OCI-LY3 (cell line): ENCODE measurements around the gene NPTXR.
A peak's percentile ranks its signal among the peaks of the same experiment; 100 is the strongest.

Experiments used
- H2AFZ ChIP-seq: fragments of 200-600, 300-600 bp; shearing (Covaris generic); 2 replicates; pipeline ENCODE4 v1.6.0; 2014; ENCODE audit warnings: antibody characterized with exemption, low read depth, low read length
- H3K27ac ChIP-seq: fragments of 200-600, 300-600 bp; sonication (generic); 2 replicates; pipeline ENCODE4 v1.5.1; 2014; ENCODE audit warnings: mild to moderate bottlenecking, low read length, moderate library complexity, mixed read lengths
- H3K27me3 ChIP-seq: fragments of 200-600, 300-600 bp; sonication (generic); 2 replicates; pipeline ENCODE4 v1.6.1; 2014; ENCODE audit warnings: low read depth, low read length, mixed read lengths
- H3K36me3 ChIP-seq: fragments of 200-600, 300-600 bp; sonication (generic); replicated peaks from 2 replicates; pipeline ENCODE3; 2014; ENCODE audit warnings: low read depth, low read length, mixed read lengths
- H3K4me1 ChIP-seq: fragments of 300-600, 200-600 bp; sonication (generic); 2 replicates; pipeline ENCODE4 v1.6.1; 2014; ENCODE audit warnings: low read length, mixed read lengths
- H3K4me2 ChIP-seq: fragments of 200-600, 300-600 bp; sonication (generic); 2 replicates; pipeline ENCODE4 v1.6.1; 2014; ENCODE audit warnings: low read length, mixed read lengths
- H3K4me3 ChIP-seq: fragments of 300-600, 200-600 bp; sonication (generic); 2 replicates; pipeline ENCODE4 v1.5.1; 2014; ENCODE audit warnings: antibody characterized with exemption, mild to moderate bottlenecking, low read length, moderate library complexity
- H3K79me2 ChIP-seq: fragments of 300-600, 200-600 bp; shearing (Covaris generic); 2 replicates; pipeline ENCODE4 v1.6.1; 2014; ENCODE audit warnings: mild to moderate bottlenecking, low read length, mixed read lengths
- H3K9ac ChIP-seq: fragments of 300-600, 200-600 bp; shearing (Covaris generic); 2 replicates; pipeline ENCODE4 v1.6.0; 2014; ENCODE audit warnings: mild to moderate bottlenecking, low read length, moderate library complexity
- H3K9me3 ChIP-seq: fragments of 200-600, 300-600 bp; shearing (Covaris generic); 2 replicates; pipeline ENCODE4 v1.6.1; 2014; ENCODE audit warnings: low read length, mixed read lengths; ENCODE audit not compliant: insufficient read depth
- H4K20me1 ChIP-seq: fragments of 200-600, 300-600 bp; sonication (generic); 2 replicates; pipeline ENCODE4 v1.6.1; 2016; ENCODE audit warnings: low read length, mixed read lengths; ENCODE audit not compliant: insufficient read depth
- EZH2phosphoT487 ChIP-seq: fragments of 200-600 bp; shearing (Covaris generic); IDR thresholded peaks from 2 replicates; pipeline ENCODE4 v1.6.1; 2018; ENCODE audit warnings: antibody characterized with exemption, mixed run types, low read depth
- TF ChIP-seq, protein P1 (sequence below): fragments of 200-600, 300-600 bp; sonication (generic); IDR thresholded peaks from 2 replicates; pipeline ENCODE4 v1.5.1; 2014; ENCODE audit warnings: antibody characterized with exemption, low read length, low read depth

Gene NPTXR

DNA sequence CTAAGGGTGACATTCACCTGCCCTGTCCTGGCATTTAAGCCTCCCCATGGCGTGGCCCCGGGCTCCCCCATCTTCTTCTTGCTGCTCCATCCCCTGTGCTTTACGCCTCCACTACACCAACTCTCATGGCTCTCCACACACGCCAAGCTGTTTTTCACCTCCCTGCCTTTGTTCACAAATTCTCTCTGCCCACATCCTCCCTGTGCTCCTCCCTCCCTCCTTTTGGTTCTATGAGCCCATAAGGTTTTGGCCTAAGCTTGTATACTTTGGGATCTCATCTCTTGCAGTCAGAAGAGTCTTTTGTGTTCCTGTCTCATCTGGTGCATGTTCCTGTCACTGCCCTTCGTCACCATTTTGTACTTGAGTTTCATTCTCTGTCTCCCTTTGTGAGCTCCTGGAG is 45.3 kb downstream of the NPTXR start:
- no peak overlapping the region for H2AFZ ChIP-seq
- H3K4me2 ChIP-seq, result no peak overlapping the region
- no peak overlapping the region for H3K4me3 ChIP-seq
- no peaks in the 10 kb centered on the region for H3K36me3 ChIP-seq
- peaks cover 44% of the 10 kb centered on the region for H3K27me3 ChIP-seq
- H3K9ac ChIP-seq, result no peak overlapping the region
- H4K20me1 ChIP-seq, result no peaks in the 10 kb centered on the region
- H3K79me2 ChIP-seq, result 0 out of 2 replicates have a peak, but pooled peaks cover under 1% of the 10 kb centered on the region
- no peak overlapping the region for H3K27ac ChIP-seq
- TF ChIP-seq, protein P1, sequence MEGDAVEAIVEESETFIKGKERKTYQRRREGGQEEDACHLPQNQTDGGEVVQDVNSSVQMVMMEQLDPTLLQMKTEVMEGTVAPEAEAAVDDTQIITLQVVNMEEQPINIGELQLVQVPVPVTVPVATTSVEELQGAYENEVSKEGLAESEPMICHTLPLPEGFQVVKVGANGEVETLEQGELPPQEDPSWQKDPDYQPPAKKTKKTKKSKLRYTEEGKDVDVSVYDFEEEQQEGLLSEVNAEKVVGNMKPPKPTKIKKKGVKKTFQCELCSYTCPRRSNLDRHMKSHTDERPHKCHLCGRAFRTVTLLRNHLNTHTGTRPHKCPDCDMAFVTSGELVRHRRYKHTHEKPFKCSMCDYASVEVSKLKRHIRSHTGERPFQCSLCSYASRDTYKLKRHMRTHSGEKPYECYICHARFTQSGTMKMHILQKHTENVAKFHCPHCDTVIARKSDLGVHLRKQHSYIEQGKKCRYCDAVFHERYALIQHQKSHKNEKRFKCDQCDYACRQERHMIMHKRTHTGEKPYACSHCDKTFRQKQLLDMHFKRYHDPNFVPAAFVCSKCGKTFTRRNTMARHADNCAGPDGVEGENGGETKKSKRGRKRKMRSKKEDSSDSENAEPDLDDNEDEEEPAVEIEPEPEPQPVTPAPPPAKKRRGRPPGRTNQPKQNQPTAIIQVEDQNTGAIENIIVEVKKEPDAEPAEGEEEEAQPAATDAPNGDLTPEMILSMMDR, result no peak
- TF ChIP-seq EZH2phosphoT487, result no peak
- H3K9me3 ChIP-seq, result no peaks in the 10 kb centered on the region
- H3K4me1 ChIP-seq, result peaks cover 6% of the 10 kb centered on the region

DNA sequence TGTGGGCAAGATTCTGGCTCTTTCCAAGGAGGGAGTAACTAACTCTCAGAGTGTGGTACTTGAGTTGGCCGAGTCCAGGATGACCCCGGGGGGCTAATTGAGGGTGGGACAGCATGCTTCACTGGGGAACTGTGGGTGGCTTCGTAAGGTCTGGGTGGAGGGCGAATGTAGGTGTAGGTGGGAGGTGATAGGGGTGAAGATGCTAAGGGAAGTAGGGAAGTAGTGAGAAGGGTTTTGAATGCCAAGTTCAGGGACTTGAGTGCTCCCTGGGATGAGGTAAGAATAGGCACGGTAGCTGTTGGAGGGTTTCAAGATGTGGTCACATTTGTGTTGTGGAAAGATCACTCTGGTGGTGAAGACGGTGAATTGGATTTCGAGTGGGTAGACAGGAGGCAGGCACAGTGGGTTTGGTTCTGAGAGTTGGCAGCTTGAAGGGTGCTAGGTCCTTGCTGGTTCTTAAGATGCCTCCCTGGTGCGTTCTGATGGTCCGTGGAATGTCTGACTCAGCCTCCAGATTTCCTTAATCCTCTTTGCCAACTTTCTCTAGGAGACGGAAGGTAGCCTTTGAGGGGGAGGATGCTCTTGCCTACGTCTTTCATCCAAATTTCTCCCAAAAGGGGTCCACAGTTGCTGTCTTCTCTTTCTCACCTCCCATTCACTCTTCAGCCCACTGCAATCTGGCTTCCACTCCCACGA is 47.4 kb downstream of the NPTXR start:
- no peak overlapping the region for H3K9ac ChIP-seq
- peaks cover 44% of the 10 kb centered on the region for H3K27me3 ChIP-seq
- no peak for TF ChIP-seq EZH2phosphoT487
- TF ChIP-seq, protein P1, result no peak
- H2AFZ ChIP-seq, result no peak overlapping the region
- H3K36me3 ChIP-seq, result no peaks in the 10 kb centered on the region
- H3K4me2 ChIP-seq, result no peak overlapping the region
- H3K4me1 ChIP-seq, result peaks cover 12% of the 10 kb centered on the region
- no peak overlapping the region for H3K27ac ChIP-seq
- no peak overlapping the region for H3K4me3 ChIP-seq
- H3K9me3 ChIP-seq, result no peaks in the 10 kb centered on the region
- H3K79me2 ChIP-seq, result 0 out of 2 replicates have a peak, but pooled peaks cover 3% of the 10 kb centered on the region
- H4K20me1 ChIP-seq, result no peaks in the 10 kb centered on the region

DNA sequence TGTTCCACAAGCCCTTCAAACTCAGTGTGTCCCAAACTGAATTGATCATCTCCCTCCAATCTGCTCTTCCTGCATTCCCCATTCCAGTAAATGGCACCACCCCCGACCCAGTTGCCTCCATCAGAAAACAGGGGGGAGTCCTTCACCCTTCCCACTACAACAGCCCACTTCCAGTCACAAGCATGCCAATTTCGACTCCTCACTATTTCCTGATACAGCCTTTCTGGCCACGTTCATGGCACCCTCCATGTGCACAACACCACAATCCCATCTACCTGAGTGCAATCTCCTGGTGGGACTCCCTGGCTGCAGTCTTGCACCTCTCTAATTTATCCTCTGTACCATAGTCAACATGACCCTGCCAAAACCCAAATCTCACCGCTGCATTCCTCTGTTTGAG is 48.3 kb downstream of the NPTXR start:
- H3K79me2 ChIP-seq, result 0 out of 2 replicates have a peak, but pooled peaks cover 3% of the 10 kb centered on the region
- H3K27ac ChIP-seq, result no peak overlapping the region
- no peak overlapping the region for H3K4me2 ChIP-seq
- H3K4me3 ChIP-seq, result no peak overlapping the region
- H3K27me3 ChIP-seq, result peaks cover 41% of the 10 kb centered on the region
- H3K9me3 ChIP-seq, result no peaks in the 10 kb centered on the region
- TF ChIP-seq, protein P1, result no peak
- no peaks in the 10 kb centered on the region for H4K20me1 ChIP-seq
- no peaks in the 10 kb centered on the region for H3K36me3 ChIP-seq
- H3K4me1 ChIP-seq, result peaks cover 12% of the 10 kb centered on the region
- no peak overlapping the region for H2AFZ ChIP-seq
- H3K9ac ChIP-seq, result no peak overlapping the region

DNA sequence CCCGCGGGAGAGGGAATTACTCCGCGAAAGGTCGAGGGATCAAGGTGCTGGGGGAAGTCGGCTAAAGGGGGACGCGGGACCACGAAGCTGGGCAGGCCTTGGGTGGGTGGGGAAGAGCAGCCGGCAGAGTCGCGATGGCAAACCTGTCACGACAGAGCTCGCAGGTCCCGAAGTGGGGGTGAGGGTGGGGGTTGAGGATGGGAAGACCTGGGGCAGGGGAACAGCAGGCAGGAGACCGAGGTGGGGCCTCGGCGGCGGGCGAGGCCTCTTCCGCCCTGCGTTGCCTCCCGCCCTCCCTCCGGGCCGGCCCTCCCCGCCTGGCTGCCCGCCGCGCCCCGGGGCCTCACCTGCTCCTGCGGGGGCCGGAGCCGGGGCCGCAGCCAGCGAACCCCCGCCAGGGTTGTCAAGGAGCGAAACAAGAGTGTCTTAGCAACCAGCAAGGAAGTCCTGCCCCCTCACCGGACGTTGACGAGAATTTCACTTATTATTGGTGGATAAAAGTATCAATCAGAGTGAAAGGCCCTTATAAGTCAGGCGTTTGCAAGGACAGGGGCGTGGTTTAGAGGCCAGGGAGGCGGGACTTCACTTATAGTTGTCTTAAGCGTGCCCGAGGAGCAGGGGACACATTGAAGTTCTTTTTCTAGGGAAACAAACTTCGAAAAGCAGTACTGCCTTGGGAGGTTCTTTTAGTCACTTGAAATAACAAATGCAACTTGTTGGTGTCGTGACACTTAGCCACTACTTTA is 49.9 kb downstream of the NPTXR start, which contains the start of gene DNAL4:
DNAL4 (minus strand) TSS at position 423 of the 746 bp plus-strand sequence. CDS start 11,412 bp downstream, outside the sequence.
- H3K9ac ChIP-seq, result peak within 1 kb of the TSS; percentile 42
- H3K4me3 ChIP-seq, result peak within 1 kb of the TSS; percentile 86
- peak within 1 kb of the TSS; percentile 62 for H3K4me2 ChIP-seq
- no peaks in the 10 kb centered on the region for H3K9me3 ChIP-seq
- peaks cover 12% of the 10 kb centered on the region for H3K4me1 ChIP-seq
- peaks cover 25% of the 10 kb centered on the region for H3K27me3 ChIP-seq
- H3K36me3 ChIP-seq, result no peaks in the 10 kb centered on the region
- TF ChIP-seq, protein P1, result no peak
- no peak for TF ChIP-seq EZH2phosphoT487
- 0 out of 2 replicates have a peak, but pooled peaks cover 3% of the 10 kb centered on the region for H3K79me2 ChIP-seq
- H2AFZ ChIP-seq, result peak within 1 kb of the TSS; percentile 91
- H3K27ac ChIP-seq, result no peak within 1 kb of the TSS
- H4K20me1 ChIP-seq, result no peaks in the 10 kb centered on the region
